ENCODE data around the gene TSGA10IP. TPM values are rescaled to one million over a fixed set of nuclear protein-coding genes. Genes with fewer than 3 reads are reported as not detected.

The TSGA10IP gene
- total RNA-seq, result not detected

GRCh38 chr11:65945430-65945911 lies at the start of gene TSGA10IP:
Gene TSGA10IP (plus strand): TSS chr11:65945480. CDS start chr11:65945676, 196 bp downstream.
- Mint-ChIP-seq H3K27ac (peak within 1 kb of the TSS in 1 of 2 donors; percentile 81), H3K9me3 (no peaks in the 10 kb centered on the region), H3K36me3 (no peaks in the 10 kb centered on the region)
- DNase-seq (ENCODE audit: low spot score in 2 of 2) (no peak), ATAC-seq (no peak)

- DNase-seq (ENCODE audit: low spot score in 2 of 2) (no peak), ATAC-seq (no peak)
- Mint-ChIP-seq H3K9me3 (no peaks in the 10 kb centered on the region), H3K36me3 (peaks cover 18 to 22% of the 10 kb centered on the region in 2 donors), H3K27ac (peak overlapping the region; percentile 95 to 97)
Observed at GRCh38 chr11:65895482-65895981, 49.7 kb upstream of the TSGA10IP start.

GRCh38 chr11:65896034-65896999 lies 49.0 kb upstream of the TSGA10IP start:
- H3K9me3 Mint-ChIP-seq, result no peaks in the 10 kb centered on the region
- no peak for DNase-seq (ENCODE audit: low spot score in 2 of 2)
- H3K27ac Mint-ChIP-seq, result peak overlapping the region; percentile 84 to 97
- ATAC-seq, result peak in 1 of 2 donors; percentile 17
- peaks cover 18 to 22% of the 10 kb centered on the region in 2 donors for H3K36me3 Mint-ChIP-seq

- Mint-ChIP-seq H3K9me3 (no peaks in the 10 kb centered on the region), H3K36me3 (peaks cover 16 to 22% of the 10 kb centered on the region in 2 donors), H3K27ac (peak overlapping the region; percentile 84 to 97)
- DNase-seq (ENCODE audit: low spot score in 2 of 2), result no peak
- ATAC-seq, result peak in 1 of 2 donors; percentile 2
Observed at GRCh38 chr11:65897020-65897471, 48.2 kb upstream of the TSGA10IP start.

- DNase-seq (ENCODE audit: low spot score in 2 of 2) (no peak), ATAC-seq (no peak)
- Mint-ChIP-seq H3K27ac (peak overlapping the region; percentile 97 to 98), H3K9me3 (no peaks in the 10 kb centered on the region), H3K36me3 (peaks cover 9 to 13% of the 10 kb centered on the region in 2 donors)
Observed at GRCh38 chr11:65898656-65899355, 46.5 kb upstream of the TSGA10IP start.

DNA sequence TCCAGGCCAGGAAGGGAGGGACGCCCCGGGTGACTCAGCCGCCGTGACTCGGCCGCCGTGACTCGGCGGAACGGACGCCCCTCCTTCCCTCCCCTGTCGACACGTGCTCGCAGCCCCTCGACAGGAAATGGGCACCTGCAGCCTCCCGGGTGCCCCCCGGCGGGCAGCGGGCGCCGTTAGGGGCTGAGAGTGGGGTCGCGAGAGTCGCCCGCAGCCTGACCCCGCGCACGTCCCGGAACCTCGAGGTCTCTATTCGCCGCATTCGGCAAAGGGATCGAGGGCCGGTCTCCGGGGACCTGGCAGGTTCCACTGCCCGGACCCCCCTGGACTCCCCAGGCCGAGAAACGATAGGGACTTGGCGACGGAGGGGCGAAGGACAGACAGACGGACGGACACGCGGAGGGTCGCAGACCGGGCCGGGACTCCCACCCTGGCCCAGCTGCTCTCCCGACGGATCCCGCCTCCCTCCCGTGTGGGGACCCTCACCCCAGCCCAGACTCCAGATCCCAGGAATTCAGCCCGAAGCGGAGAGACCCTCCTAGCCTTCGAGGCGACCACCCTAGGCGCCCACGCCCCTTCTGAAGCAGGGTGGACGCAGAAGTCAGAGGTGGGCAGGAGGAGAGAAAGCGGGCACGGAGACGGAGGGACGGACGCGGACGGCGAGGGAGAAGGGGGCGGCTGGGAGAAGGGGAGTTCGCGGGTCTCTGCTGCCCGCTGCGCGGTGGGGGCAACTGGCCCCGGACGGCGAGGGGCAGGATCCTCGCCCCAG lies 45.7 kb upstream of the TSGA10IP start:
- peaks cover 9% of the 10 kb centered on the region in 2 donors for H3K36me3 Mint-ChIP-seq
- H3K27ac Mint-ChIP-seq, result peak overlapping the region; percentile 81 to 97
- H3K9me3 Mint-ChIP-seq, result no peaks in the 10 kb centered on the region
- peak; percentile 35 to 52 for ATAC-seq
- DNase-seq (ENCODE audit: low spot score in 2 of 2), result peak; percentile 71 to 89

DNA sequence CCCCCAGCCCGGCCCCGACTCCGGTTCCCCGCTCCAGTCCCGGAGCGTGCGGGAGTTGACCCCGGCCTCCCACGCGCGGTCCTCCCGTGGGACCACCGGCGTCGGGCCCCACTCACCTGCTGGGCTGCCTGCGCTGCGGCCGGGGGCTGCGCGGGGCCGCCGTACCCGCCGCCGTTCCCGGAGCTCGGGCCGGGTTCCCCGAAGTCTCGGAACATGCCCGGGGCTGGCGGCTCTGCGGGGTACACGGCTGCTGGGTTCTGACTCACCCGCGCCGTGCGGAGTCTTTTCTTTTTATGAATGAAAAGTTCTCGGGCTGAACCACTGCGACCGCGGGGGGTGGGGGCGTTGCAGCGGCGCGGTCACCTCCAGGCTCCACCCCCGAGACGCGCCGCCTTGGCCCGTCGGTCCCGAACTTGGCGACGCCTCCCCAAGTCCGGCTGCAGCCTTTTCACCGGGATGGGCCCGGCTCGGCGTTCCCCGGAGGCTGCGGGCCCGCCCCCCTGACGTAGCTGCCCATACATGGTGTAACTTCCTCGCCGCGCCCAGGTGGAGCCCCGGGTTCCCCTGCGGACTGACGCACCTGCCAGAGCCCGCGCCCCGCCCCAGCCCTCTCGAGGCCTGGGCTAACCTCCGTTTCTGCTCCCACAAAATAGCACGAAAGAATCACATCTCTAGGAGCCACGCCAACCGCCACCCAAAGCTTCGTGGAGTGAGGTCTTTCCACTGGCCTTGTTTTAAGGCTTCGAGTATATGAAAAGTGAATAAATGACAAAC lies 45.0 kb upstream of the TSGA10IP start, which contains the start of gene FOSL1:
FOSL1 (minus strand) TSS at position 264 of the 774 bp plus-strand sequence; CDS start at position 215, 49 bp downstream.
- H3K27ac Mint-ChIP-seq, result peak within 1 kb of the TSS; percentile 81 to 97
- ATAC-seq (peak; percentile 84 to 87), DNase-seq (ENCODE audit: low spot score in 2 of 2) (peak; percentile 94 to 98)
- H3K9me3 Mint-ChIP-seq, result no peaks in the 10 kb centered on the region
- H3K36me3 Mint-ChIP-seq, result peaks cover 6 to 9% of the 10 kb centered on the region in 2 donors

GRCh38 chr11:65900899-65901180 lies 44.4 kb upstream of the TSGA10IP start:
- Mint-ChIP-seq H3K27ac (peak overlapping the region in 1 of 2 donors; percentile 97), H3K9me3 (no peaks in the 10 kb centered on the region), H3K36me3 (peaks cover under 1 to 9% of the 10 kb centered on the region in 2 donors)
- no peak for DNase-seq (ENCODE audit: low spot score in 2 of 2)
- ATAC-seq, result no peak

GRCh38 chr11:65903068-65903481 lies 42.2 kb upstream of the TSGA10IP start:
- no peak overlapping the region for H3K27ac Mint-ChIP-seq
- no peak for ATAC-seq
- DNase-seq (ENCODE audit: low spot score in 2 of 2), result no peak
- peaks cover 0 to 9% of the 10 kb centered on the region in 2 donors for H3K36me3 Mint-ChIP-seq
- H3K9me3 Mint-ChIP-seq, result no peaks in the 10 kb centered on the region

DNA sequence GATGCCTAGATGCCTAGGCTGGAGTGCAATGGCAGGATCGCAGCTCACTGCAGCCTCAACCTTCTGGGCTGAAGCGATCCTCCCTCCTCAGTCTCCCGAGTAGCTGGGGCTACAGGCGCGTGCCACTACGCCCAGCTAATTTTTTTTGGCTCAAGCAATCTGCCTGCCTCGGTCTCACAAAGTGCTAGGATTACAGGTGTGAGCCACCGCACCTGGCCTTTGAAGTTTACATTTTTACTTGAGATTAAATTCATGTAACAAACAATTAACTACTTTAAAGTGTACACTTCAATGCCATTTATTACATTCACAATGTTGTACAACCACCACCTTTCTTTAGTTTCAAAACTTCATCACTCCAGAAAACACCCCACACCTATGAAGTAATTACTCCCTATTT lies 41.6 kb upstream of the TSGA10IP start:
- DNase-seq (ENCODE audit: low spot score in 2 of 2), result no peak

DNA sequence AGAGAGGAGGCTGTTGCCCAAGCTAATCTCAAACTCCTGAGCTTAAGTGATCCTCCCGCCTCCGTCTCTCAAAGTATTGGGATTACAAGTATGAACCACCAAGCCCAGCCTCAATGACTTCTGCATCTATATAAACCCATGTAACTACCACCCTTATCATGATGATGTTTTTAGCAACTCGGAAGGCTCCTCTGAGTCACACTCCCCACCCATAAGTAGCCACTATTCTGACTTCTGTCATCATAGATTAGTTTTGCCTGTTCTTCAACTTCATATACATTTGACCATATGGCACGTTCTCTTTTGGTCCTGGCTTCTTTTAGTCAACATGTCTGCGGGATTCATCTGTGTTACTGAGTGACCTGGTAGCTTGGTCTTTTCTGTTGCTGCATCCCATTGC lies 38.7 kb upstream of the TSGA10IP start:
- ATAC-seq, result no peak
- no peak for DNase-seq (ENCODE audit: low spot score in 2 of 2)
- H3K27ac Mint-ChIP-seq, result no peak overlapping the region
- H3K36me3 Mint-ChIP-seq, result no peaks in the 10 kb centered on the region
- no peaks in the 10 kb centered on the region for H3K9me3 Mint-ChIP-seq

More for the DNA sequence above, 41.6 kb upstream of the TSGA10IP start:
- Mint-ChIP-seq H3K27ac (no peak overlapping the region), H3K9me3 (no peaks in the 10 kb centered on the region), H3K36me3 (peaks cover 0 to 5% of the 10 kb centered on the region in 2 donors)
- ATAC-seq, result no peak

- no peak for ATAC-seq
- no peaks in the 10 kb centered on the region for H3K36me3 Mint-ChIP-seq
Observed at GRCh38 chr11:65907878-65908277, 37.4 kb upstream of the TSGA10IP start.

DNA sequence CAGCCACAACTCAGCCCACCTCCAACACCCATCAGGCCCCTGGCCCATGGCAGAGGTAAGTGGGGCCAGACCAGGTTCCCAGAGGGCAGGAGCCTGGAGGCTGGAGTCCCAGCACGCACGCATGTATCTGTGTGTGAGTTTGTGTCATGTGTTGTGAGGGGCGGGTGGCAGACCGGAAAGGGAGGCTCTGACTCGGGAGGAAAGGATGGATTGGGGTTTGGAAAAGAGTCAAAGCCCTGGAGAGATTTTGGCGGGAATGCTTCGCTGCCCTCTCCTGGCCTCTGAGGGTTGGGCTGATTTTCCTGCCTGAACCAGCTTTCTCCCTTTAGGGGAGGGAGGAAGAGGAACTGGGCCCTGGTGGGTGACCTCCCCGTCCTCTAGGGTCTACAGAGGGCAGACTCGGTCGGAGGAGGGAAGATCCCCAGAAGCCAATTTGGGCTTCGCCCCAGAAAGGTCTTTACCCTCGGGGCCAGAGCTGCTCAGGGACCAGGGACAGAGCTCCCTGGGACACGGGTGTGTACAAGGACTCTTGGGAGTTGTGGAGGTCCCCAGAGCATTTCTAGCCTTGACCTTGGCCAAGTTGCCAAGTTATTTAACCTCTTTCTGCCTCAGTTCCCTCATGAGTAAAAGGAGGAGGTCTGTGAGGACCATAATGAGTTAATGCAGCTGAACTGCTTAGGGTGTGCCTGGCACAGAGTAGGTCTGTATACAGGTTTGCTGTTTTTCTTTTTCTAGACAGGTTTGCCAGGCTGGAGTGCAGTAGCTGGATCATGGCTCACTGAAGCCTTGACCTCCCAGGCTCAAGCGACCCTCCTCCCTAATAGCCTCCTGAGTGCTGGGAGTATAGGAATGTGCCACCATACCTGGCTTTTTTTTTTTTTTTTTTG lies 33.4 kb upstream of the TSGA10IP start:
- Mint-ChIP-seq H3K9me3 (no peaks in the 10 kb centered on the region), H3K27ac (no peak overlapping the region), H3K36me3 (peaks cover 0 to 3% of the 10 kb centered on the region in 2 donors)
- DNase-seq (ENCODE audit: low spot score in 2 of 2) (no peak), ATAC-seq (peak in 1 of 2 donors; percentile 25)

More at GRCh38 chr11:65907878-65908277, 37.4 kb upstream of the TSGA10IP start:
- no peak for DNase-seq (ENCODE audit: low spot score in 2 of 2)
- Mint-ChIP-seq H3K27ac (no peak overlapping the region), H3K9me3 (no peaks in the 10 kb centered on the region)

DNA sequence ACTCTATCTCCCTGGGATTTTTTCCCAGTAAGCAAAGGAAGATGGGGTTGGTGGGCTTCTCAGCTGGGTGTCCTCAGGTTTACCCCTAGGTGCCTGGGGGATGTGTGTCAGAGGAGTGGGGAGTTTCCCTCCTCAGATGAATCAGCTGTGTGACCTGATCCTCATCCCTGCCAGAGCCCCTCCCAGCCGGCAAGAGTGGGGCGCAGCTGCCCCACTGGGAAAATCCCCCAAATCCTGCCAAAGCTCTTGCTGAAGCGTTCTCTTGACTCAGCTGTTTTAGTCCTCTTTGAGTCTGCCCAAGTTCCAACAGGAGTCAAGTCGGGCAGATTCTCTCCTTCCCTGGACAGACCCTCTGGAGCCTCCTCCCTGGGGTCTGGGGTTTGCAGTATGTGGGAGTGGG lies 32.4 kb upstream of the TSGA10IP start:
- DNase-seq (ENCODE audit: low spot score in 2 of 2) (no peak), ATAC-seq (peak in 1 of 2 donors; percentile 59)
- Mint-ChIP-seq H3K27ac (no peak overlapping the region), H3K36me3 (peaks cover 0 to 6% of the 10 kb centered on the region in 2 donors), H3K9me3 (no peaks in the 10 kb centered on the region)
